ENCODE data around the gene JAK2. TPM values are rescaled to one million over a fixed set of nuclear protein-coding genes. Genes with fewer than 3 reads are reported as not detected.

JAK2 gene
- polyA plus RNA-seq, 1 donor (not counting 4 experiments of a cell fraction or from before 2014, with no cell fraction given), result 5.4 TPM

DNA sequence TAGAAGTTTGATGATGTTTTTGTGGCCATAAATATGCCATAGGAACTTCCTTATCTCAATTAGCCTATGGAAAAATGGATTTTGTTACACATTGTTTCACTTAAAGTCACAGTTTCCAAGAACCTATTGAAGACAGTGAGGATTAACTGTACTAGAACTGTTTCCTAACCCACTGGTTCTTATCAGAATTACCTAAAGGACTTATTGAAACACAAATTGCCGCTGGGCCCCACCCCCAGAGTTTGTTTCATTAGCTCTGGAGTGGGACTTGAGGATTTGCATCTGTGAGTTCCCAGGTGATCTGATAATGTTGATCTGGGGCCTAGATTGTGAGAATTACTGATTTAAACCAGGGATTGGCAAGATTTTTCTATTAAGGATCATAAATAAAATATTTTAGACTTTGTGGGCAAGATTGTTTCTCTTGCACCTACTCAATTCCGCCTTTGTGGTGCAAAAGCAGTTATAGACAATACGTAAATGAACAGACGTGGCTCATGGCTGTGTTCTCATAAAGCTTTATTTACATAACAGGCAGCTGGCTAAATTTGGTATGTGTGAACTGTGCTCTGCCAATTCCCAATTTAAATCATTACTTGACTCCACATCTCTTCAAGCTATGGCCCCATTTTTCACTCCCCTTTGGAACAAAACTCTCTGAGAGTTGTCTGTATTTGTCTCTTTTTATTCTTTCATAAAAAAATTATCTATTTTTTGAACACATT, 9.3 kb downstream of the JAK2 start:
- Histone ChIP-seq H3K79me2 (ENCODE audit: control insufficient read depth, insufficient read depth, low read length) (peaks cover 2% of the 10 kb centered on the region), H3K27me3 (ENCODE audit: control insufficient read depth, extremely low read depth, insufficient read depth, low read length) (no peaks in the 10 kb centered on the region), H3K9me3 (ENCODE audit: control insufficient read depth, low read depth, low read length) (peaks cover 3% of the 10 kb centered on the region), H2AFZ (ENCODE audit: control insufficient read depth, low read length) (no peak overlapping the region), H3K36me3 (ENCODE audit: control insufficient read depth in 2 of 2, extremely low read depth in 1 of 2, insufficient read depth in 2 of 2, low read length in 2 of 2) (peaks cover 3 to 9% of the 10 kb centered on the region in 2 experiments), H3K9me1 (ENCODE audit: control insufficient read depth, extremely low read depth, insufficient read depth, low read length) (no peaks in the 10 kb centered on the region), H3K4me3 (ENCODE audit: control insufficient read depth in 2 of 3, extremely low read depth in 1 of 3, insufficient read depth in 2 of 3, low read depth in 1 of 3, low read length in 3 of 3) (no peak overlapping the region), H3K4me2 (ENCODE audit: control insufficient read depth, extremely low read depth, insufficient read depth, low read depth, low read length) (no peak overlapping the region), H3K9ac (ENCODE audit: control insufficient read depth, extremely low read depth, insufficient read depth, low read length) (no peak overlapping the region), H3K4me1 (ENCODE audit: control insufficient read depth, extremely low read depth, insufficient read depth, low read length) (no peaks in the 10 kb centered on the region), H3K27ac (ENCODE audit: control insufficient read depth, insufficient read depth, low read length) (no peak overlapping the region), H4K20me1 (ENCODE audit: control insufficient read depth, extremely low read depth, insufficient read depth, low read length) (no peaks in the 10 kb centered on the region)
- FAIRE-seq (no peak), DNase-seq (ENCODE audit: low read depth, low spot score) (no peak)
- TF ChIP-seq, protein P1, sequence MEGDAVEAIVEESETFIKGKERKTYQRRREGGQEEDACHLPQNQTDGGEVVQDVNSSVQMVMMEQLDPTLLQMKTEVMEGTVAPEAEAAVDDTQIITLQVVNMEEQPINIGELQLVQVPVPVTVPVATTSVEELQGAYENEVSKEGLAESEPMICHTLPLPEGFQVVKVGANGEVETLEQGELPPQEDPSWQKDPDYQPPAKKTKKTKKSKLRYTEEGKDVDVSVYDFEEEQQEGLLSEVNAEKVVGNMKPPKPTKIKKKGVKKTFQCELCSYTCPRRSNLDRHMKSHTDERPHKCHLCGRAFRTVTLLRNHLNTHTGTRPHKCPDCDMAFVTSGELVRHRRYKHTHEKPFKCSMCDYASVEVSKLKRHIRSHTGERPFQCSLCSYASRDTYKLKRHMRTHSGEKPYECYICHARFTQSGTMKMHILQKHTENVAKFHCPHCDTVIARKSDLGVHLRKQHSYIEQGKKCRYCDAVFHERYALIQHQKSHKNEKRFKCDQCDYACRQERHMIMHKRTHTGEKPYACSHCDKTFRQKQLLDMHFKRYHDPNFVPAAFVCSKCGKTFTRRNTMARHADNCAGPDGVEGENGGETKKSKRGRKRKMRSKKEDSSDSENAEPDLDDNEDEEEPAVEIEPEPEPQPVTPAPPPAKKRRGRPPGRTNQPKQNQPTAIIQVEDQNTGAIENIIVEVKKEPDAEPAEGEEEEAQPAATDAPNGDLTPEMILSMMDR (optimal IDR thresholded peaks at IDR 0.05 in 1 of 3, IDR thresholded peaks at IDR 0.05 in 1 of 3, conservative IDR thresholded peaks at IDR 0.05 in 1 of 3; ENCODE audit: extremely low read depth in 1 of 3, insufficient read depth in 2 of 3, low read length in 3 of 3), result no peak
- no peak for TF ChIP-seq EZH2 (IDR thresholded peaks at IDR 0.05; ENCODE audit: low read length)
- dilution Hi-C loops (cut with MboI; ENCODE audit: extremely low pct_ligation_motif_present, low sequenced_read_pairs), result no loop called here

- peaks cover 2% of the 10 kb centered on the region for H3K9me3 ChIP-seq (ENCODE audit: control insufficient read depth, low read depth, low read length)
- dilution Hi-C loops (cut with MboI; ENCODE audit: extremely low pct_ligation_motif_present, low sequenced_read_pairs), result no loop called here
- TF ChIP-seq EZH2 (IDR thresholded peaks at IDR 0.05; ENCODE audit: low read length), result no peak
- TF ChIP-seq, protein P1 (optimal IDR thresholded peaks at IDR 0.05 in 1 of 3, IDR thresholded peaks at IDR 0.05 in 1 of 3, conservative IDR thresholded peaks at IDR 0.05 in 1 of 3; ENCODE audit: extremely low read depth in 1 of 3, insufficient read depth in 2 of 3, low read length in 3 of 3), result no peak
- no peak overlapping the region for H3K9ac ChIP-seq (ENCODE audit: control insufficient read depth, extremely low read depth, insufficient read depth, low read length)
- FAIRE-seq (no peak), DNase-seq (ENCODE audit: low read depth, low spot score) (no peak)
- peaks cover 2% of the 10 kb centered on the region for H3K79me2 ChIP-seq (ENCODE audit: control insufficient read depth, insufficient read depth, low read length)
- H3K27me3 ChIP-seq (ENCODE audit: control insufficient read depth, extremely low read depth, insufficient read depth, low read length), result no peaks in the 10 kb centered on the region
- no peak overlapping the region for H3K4me3 ChIP-seq (ENCODE audit: control insufficient read depth in 2 of 3, extremely low read depth in 1 of 3, insufficient read depth in 2 of 3, low read depth in 1 of 3, low read length in 3 of 3)
- H3K4me1 ChIP-seq (ENCODE audit: control insufficient read depth, extremely low read depth, insufficient read depth, low read length), result no peaks in the 10 kb centered on the region
- no peak overlapping the region for H3K27ac ChIP-seq (ENCODE audit: control insufficient read depth, insufficient read depth, low read length)
- no peak overlapping the region for H2AFZ ChIP-seq (ENCODE audit: control insufficient read depth, low read length)
- H3K36me3 ChIP-seq (ENCODE audit: control insufficient read depth in 2 of 2, extremely low read depth in 1 of 2, insufficient read depth in 2 of 2, low read length in 2 of 2), result peaks cover 3 to 6% of the 10 kb centered on the region in 2 experiments
- no peaks in the 10 kb centered on the region for H4K20me1 ChIP-seq (ENCODE audit: control insufficient read depth, extremely low read depth, insufficient read depth, low read length)
- no peak overlapping the region for H3K4me2 ChIP-seq (ENCODE audit: control insufficient read depth, extremely low read depth, insufficient read depth, low read depth, low read length)
- no peaks in the 10 kb centered on the region for H3K9me1 ChIP-seq (ENCODE audit: control insufficient read depth, extremely low read depth, insufficient read depth, low read length)
These were observed 12.1 kb downstream of the JAK2 start for GRCh38 chr9:4997196-4997595.

All from keratinocyte (primary cell).